SKM-1 (cell line): ENCODE data around the gene KRT31.
"Not testable (repeated sequence)": the region's sequence is repeated elsewhere in the genome, so short reads cannot be mapped to it uniquely, and the experiment has no call there.

ENCODE experiments used
- DNase-seq: peaks from one replicate; lab custom pipeline; 2025; ENCODE audit not compliant: unreplicated experiment; lab: John Stamatoyannopoulos, UW

Gene KRT31

DNA sequence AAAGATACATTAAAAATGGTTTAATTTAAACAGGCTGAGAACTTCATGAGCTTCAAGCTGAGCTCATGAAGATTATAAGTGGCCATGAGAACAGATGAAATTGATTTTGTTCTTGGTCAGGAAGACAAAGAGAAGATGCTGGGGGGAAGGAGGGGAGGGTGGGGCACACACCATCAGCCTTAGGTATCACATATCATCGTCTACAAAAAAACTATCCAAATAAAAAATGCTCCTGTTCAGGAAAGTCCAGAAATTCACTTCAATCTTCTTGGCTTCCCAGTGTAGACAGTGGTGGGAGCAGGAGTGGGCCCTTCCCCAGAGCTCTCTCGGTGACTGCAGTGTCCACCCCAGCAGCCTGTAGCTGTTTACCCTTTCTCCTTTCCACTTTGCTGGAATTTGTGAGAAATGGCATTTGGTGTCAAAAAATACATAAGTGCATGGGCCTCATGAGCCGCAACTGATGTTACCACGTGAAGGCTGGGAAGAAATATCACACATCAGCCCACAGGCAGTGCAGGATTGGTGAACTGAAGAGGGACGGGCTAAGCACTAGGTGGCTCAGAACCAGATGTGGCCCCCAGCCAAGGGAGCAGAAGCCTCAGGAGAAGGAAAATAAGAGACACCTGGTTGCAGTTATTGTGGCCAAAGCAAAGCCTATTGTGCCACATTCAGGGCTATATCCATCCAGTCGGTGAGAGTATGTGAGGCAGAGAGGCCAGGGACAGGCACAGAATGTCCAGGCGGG, 20.9 kb upstream of the KRT31 start:
- no peak for DNase-seq

DNA sequence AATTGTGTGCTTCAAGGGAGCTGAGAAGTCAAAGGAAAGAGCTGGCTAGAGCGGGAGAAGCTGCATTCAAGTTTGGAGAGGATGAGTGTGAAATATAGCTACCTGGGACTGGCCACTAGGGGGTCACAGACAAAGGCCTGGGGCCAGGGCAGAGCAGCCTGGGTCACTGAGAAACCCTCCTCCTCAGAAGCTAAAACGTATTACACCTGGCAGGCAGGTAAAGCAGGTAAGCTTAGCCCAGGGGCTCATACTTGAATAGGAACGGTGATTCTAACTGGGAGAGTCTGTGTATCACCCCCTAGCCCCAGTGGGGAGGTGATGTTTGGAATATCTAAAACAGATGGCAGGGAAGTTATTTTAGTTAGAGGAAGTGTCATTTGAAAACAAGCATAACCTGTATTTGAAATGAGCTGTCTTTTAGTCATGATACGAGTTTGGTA, 20.2 kb upstream of the KRT31 start:
- peak; percentile 34 for DNase-seq

DNA sequence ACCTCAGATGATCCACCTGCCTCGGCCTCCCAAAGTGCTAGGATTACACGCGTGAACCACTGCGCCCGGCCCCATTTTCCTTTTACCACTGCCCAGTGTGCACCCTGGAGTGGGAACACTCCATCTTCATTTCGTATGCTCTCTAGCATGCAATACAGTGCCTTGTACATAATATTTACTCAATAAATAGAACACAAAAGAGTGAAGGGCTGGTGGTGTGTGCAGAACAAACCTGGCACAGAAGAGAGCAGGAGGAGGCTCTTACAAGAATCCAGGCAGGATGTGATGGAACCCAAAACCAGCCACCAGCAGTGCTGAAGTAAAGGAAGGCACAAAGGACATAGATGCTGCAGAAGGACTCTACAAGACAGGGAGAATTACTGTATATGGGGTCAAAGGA, 19.7 kb upstream of the KRT31 start:
- no peak for DNase-seq

DNA sequence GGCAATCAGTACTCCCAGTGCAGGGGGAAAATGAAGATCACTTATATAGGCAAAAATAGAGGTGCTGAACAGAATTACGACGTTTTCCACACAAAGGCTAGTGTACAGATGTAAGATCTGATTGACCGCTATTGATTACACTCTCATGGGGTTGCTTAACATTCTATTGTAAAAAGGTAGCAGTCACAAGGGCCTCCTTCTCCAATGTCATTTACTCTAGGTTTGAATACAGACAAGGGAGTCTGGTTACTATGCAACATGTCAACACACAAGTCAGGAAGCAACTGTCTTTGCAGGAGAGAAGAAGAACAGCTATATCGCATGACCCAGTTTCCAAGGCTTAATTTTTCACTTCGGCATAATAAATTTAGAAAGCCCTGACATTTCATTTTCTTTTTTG, 19.1 kb upstream of the KRT31 start:
- no peak for DNase-seq

DNA sequence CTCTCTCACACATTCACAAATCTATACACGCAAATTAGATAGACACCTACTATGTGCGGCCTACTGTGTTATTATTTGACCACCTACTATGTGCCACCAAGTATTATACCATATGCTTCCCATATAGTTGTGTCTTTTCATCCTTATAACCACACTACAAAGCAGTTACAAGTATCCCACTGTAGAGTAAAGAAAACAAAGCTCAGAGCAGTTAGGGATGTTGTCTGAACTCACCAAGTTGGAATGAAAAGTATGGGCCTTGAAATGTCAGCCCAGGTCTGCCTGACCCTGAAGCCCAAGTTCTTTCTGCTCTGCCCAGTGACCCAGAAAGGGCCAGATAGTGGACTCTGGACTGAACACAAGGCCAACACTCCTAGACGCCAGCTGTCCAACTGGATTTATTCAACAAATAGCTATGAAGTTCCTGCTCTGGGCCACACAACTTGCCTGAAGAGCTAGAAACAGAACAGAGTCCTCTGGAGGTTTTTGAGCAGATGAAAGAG, 18.5 kb upstream of the KRT31 start:
- no peak for DNase-seq

DNA sequence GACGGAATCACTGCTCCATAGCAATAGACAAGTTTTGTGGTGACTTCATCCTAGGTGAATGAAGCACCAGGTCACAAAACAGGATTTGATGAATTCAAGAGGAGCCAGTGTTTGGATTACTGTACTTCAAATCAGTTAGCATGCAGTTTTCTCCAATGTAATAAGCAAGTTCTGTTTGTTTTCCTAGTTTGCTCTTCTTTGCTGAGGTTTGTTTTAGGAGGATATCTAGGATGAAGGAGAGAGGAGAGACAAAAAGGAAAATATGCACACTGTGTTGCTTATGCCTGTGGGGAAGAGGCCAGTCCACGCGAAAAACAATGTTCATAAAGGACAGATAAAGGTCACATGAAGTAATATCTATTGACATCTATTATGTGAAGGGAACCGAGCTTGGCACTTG, 18.0 kb upstream of the KRT31 start:
- no peak for DNase-seq

DNA sequence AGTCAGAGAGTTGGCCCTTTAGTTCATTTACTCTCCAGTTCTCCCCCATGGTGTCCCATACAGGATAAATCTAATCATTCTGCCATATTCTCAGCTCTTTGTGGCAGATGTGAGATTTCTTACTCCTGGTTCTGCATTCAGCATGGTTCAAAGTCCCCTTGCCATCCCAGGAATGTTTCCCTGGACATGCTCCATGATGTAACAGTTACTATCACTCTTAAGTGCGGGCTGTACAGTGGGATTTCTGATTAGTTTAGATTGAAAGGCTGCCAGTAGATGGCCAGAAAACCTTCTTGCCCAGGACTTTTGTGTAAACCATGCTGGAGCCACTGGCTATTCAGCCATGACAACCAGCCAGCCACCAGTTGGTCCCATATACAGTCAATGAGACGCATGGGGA, 16.6 kb upstream of the KRT31 start:
- DNase-seq, result no peak

DNA sequence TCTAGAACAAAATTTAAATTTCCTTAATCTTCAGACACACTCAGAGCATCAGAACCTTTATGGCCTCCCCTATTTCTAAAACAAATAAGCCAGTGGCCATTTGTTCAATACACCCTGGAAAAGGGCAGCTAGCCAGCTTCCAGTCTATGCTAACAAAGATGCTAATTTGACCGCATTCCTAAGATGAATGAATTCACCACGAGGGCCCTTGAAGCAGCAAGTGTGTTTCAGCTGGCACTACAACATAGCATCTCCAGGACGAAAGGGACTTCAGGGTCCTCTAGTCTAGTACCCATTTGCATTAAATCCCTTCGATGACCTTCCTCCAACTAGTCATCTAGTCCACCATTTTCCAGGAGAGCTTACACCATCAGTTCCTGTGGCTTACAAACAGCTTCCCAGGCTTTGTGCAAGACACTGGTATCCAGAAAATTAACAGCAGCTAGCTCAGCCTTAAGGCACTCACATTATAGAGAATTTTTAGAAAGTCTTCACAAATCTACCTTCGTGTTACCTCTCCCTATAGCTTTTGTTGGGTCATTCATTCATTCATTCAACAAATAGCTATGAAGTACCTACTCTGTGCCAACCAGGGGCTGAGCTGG, 16.0 kb upstream of the KRT31 start:
- DNase-seq, result no peak

DNA sequence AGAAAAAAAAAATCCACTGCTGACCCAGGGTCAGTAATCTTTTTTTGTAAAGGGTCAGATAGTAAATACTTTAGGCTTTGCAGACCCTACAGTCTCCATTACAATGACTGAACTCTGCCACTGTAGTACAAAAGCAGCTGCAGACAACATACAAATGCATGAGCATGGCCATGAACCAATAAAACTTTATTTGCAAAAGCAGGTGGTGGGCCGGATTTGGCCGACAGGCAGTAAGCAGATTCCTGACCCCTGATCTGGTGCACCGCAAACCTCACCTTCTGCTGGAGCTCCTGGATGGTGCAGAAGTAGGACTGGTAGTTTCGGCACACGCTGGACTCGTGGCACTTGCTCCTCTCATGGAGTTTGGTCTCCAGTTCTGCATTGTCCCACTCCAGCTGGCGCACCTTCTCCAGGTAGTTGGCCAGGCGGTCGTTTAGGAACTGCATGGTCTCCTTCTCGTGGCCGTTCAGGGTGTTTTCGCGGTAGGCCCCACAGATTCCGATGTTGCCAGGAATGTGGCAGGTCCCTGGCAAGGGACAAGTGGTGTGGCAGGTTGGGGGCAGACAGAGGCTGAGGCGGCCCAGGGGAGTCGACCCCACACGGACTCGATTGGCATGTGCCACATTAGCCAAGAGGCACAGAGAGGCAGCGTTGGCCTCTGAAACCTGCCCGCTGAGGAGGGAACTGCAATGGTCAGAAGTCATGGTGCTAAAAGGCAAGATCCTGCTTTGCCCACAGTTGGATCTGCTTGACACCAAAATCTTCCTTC, 13.8 kb upstream of the KRT31 start:
- no peak for DNase-seq

DNA sequence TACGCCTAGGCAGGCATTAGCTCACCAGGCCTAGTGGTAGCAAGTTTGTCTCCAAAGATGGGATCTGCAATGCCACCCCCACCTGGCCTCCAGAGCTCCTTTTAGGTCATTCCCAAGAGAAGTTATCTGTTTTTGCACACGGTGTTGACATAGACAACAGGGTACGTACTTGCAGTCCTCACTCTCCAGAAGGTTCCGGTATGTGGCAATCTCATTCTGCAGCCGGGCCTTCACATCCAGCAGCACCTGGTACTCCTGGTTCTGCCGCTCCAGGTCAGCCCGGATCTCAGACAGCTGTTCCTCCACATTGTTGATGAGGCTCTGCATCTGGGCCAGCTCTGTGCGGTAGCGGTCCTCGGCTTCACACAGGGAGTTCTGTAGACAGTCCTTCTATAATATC, 9.8 kb upstream of the KRT31 start:
- DNase-seq, result no peak

DNA sequence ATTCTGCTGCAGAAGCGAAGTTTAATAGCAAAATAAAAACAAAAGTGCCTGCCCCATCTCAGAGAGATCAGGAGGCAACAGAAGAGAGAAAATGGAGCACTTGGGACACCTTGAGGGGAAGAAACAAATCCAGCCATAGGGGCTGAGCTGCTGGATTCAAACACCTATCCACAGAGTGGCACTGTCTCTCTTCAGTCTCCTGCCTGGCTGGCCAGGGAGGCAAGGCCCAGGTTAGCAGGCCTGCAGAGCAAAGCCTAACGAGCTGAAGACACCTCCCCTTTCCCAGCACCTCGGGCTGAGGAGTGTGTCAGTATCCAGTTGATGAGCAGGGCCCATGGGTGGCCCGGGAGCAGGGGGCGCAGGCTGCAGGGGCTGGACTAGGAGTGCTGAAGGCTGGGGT, 8.8 kb upstream of the KRT31 start:
- DNase-seq, result no peak

DNA sequence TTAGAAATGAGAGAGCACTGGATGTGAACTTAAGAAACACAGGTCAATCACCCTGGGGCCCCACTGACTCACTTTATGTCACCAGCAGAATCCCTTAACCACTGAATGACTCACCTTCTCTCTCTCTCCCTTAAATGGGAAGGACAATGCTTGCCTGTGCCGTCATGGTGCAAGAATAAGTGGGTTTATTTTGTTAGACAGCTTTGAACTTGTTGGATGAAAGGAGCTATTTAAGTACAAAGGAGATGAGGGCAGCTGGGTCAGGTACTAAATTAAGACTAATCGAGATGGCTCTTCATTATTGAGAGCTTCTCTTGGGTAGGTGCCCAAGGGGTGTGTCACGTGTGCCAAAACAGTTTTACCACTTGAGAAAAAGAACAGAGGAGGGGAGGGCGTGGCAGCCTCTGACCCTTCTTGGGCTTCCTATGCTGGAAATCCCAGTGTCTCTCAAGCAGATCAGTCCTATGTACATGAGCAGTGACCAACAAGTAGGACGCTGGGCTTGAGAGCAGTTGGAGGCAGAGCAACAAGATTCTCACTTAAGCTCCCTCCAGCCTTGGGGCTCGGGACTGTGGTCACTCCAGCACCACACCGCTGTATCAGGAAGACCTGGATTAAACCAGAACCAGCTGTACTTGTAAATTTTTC, 6.7 kb upstream of the KRT31 start:
- peak; percentile 41 for DNase-seq

DNA sequence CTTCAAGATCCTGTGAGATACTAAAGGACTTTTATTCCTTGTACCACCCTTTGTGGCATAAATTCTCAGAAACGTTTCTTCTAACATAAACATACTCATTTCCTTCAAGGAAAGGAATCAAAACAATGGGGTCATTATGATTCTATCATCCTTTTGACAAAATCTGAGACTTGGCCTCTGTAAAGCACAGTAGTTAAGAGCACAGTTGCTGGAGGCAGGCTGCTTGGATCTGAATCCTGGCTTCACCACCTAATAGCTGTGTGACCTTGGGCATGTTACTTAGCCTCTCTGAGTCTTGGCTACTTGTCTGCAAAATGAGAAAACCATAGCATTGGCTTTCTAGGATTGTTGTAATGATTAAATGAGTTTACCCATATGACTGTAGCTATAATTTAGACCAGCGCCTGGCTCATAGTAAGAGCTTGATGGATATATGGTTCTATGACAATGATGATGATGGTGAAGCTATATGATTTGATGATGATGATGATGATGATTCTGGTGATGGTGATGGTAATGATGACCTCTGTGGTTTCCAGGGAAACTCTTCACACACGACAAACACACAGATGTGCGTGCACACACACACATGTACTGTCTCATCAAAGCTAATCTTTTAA, 6.1 kb upstream of the KRT31 start:
- DNase-seq, result no peak

DNA sequence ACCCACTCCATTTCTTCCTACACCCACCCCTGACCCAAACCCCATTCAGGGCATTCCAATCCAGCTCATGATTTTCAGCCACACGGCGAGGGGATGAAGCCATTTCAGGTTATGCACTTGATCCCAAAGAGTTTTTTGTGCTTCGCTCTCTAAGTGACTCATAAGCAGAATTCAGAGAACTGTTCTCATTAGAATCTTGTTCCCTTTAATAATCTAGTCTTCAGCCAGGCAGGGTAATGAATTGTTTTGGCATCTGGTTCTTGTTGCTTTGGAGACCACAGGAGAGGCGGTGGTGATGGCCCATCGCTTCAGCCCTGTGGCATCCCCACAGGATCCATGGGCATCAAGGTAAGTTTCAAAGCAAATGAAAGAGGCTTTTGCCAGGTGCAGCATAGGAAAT, 4.8 kb upstream of the KRT31 start:
- no peak for DNase-seq

DNA sequence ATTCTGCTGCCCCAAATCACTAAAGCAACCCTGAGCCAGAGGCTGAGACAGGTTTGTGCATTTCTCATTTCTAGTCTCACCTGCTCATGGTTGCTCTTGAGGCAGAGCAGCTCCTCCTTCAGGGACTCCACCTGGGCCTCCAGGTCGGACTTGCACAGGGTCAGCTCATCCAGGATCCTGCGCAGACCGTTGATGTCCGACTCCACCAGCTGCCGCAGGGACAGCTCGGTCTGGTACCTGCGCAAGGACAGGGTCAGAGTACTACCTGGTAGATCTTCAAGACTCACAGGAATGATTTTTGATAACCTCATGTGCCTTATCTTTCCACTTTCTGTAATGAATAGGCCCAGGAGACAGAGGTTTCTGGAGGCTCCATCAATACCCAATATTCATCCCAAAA, 1.1 kb downstream of the KRT31 start:
- DNase-seq, result no peak

DNA sequence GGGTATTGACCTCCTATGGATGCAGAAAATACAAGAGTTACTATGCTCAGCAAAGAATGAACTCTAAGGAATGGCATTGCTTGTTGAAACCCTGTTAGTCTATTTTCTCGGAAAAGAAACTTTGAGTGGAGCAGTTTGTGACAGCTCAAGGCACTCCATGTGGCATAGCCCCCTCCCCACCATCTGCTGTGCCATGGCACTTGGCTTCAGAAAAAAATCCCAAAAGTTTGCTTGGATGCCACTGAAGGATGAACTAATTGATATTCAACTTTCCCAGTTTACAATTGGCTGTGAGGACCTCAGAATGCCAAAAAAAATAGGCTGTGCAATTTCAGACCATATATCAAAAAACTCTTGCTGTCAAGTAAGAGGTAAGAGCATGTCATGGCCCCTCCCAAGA, 1.8 kb downstream of the KRT31 start:
- no peak for DNase-seq

DNA sequence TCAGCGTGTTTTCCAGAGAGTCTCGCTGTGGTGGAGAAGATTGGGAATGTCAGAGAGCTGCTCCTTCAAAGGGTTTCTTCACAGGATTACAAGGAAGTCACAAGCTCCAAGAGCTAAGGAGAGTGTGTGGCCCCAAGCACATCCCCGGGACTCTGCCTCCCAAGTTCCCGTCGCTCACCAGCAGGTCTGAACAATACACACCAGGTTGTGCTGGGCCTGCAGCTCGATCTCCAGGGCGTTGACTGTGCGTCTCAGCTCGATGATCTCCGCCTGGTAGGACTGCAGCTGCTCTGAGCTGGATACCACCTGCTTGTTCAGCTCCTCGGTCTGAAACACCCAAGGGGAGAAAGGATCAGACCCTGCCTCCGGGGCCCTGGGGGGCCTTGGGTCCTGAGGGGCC, 2.4 kb downstream of the KRT31 start:
- not testable (repeated sequence) for DNase-seq

DNA sequence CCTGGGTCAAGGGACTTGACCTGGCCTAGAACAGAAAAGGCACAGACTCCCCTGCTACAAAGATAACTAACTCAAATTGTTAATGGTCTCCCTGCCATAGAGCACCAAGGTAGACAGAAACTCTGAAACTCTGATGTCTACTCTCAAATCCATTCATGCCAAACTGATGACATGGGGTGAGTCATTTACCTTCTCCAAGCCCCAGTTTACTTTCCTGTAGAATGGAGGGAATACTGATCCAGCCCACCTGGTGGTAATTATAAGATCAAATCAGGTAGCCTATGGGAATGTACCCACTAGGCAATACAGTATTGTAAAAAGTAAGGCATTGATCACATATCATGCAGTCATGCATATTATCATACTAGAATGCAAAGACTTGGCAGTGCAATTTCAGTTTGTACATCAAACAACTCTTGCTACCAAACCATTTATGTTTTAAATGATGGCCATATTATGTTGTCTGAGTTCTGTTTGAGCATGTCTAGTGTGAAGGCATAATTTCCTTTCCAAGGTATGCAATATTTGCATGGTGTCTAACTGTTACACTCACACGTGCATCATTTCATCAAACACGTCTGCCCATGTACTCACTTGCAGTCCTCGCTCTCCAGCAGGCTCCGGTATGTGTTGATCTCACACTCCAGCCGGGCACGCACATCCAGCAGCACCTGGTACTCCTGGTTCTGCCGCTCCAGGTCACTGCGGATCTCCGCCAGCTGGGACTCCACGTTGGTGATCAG, 3.0 kb downstream of the KRT31 start:
- DNase-seq, result no peak

DNA sequence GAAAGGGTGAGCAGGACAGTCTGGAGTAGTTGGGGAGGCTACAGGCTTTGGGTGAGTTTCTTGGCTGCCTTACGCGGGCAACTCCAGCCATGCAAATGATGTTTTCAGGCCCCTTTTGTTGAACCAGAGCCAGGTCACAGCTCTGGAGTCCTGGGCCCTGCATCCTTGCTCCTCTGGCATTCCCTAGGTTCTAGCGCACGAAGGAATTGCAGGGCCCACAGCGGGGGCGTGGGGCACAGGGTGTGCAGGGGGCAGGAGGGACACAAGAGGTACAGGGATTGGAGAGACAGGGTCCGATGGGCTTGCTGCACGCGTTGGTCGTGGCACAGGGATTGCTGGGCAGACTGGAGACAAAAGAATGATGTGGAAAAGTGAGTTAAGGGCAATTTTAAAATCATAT, 3.6 kb downstream of the KRT31 start:
- no peak for DNase-seq

DNA sequence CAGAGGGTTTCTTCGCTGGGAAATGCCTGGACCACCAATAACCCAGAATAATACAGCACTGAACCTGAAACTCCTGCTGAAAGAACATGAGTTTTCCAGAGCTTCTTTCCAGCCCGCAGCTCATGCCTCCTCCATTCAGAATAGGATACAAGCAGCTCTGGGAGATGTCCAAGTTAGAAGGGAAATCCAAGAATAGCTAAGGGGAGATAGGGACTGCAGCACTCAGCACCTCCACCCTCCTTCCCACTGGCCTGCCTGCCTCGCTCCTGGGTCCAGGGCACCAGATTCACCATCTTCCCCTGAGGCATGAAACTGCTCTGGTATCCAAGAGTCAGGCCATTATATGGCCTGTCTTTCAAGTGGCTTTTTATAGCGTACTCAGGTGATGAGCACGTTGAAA, 4.1 kb downstream of the KRT31 start:
- no peak for DNase-seq
